ENCODE measurements around the gene CFAP46.

GRCh38 chr10:132906106-132906505 lies 36.3 kb downstream of the CFAP46 start:
- TF ChIP-seq POLR2A (IDR thresholded peaks at IDR 0.05): no peak
- no peak for TF ChIP-seq CTCF (IDR thresholded peaks at IDR 0.05)

All from adrenal gland (tissue), 5 donors.